Measurements from ENCODE around the gene PTHLH.

The PTHLH gene

GRCh38 chr12:27934276-27934675 lies 38.3 kb downstream of the PTHLH start:
- no peak for DNase-seq (ENCODE audit: low read depth)

GRCh38 chr12:27931390-27931789 lies 41.1 kb downstream of the PTHLH start:
- no peak for DNase-seq (ENCODE audit: low read depth)

- DNase-seq (ENCODE audit: low read depth), result no peak
Observed at GRCh38 chr12:27927347-27927746, 45.2 kb downstream of the PTHLH start.

GRCh38 chr12:27924350-27925135 lies 48.0 kb downstream of the PTHLH start:
- DNase-seq (ENCODE audit: low read depth), result no peak

- no peak for DNase-seq (ENCODE audit: low read depth)
Observed at GRCh38 chr12:27922531-27923139, 49.9 kb downstream of the PTHLH start.

- DNase-seq (ENCODE audit: low read depth), result no peak
Observed at GRCh38 chr12:27919671-27920235, 52.8 kb downstream of the PTHLH start.

GRCh38 chr12:27915536-27915935 lies 57.0 kb downstream of the PTHLH start:
- no peak for DNase-seq (ENCODE audit: low read depth)

GRCh38 chr12:27915021-27915420 lies 57.5 kb downstream of the PTHLH start:
- no peak for DNase-seq (ENCODE audit: low read depth)

GRCh38 chr12:27913999-27914614 lies 58.4 kb downstream of the PTHLH start:
- no peak for DNase-seq (ENCODE audit: low read depth)

GRCh38 chr12:27911397-27911796 lies 61.1 kb downstream of the PTHLH start:
- DNase-seq (ENCODE audit: low read depth), result no peak

Data from stimulated activated CD8-positive, alpha-beta memory T cell treated with anti-CD3 and anti-CD28 coated beads, Interleukin-12 subunit alpha, Interleukin-12 subunit beta, amount 100 ng/mL, for 4 hours (primary cell).